Activated naive CD4-positive, alpha-beta T cell treated with anti-CD3 and anti-CD28 coated beads for 36 hours (primary cell): ENCODE measurements around the gene CHRD. TPM values are rescaled to one million over a fixed set of nuclear protein-coding genes. Genes with fewer than 3 reads are reported as not detected.

ENCODE experiments used
- CTCF ChIA-PET: fragments of 350-600 bp; sonication (Branson Sonifier 250); formaldehyde crosslinking; loops from one replicate; lab custom pipeline; 2021; ENCODE audit warnings: antibody characterized with exemption; lab: Charles Lee
- DNase-seq: peaks from one replicate; pipeline ENCODE4 v3.0.0-alpha.2; 2020
- H3K27ac Mint-ChIP-seq: one replicate; pipeline ENCODE4 v1.8.0; 2021; ENCODE audit warnings: mild to moderate bottlenecking, mixed read lengths
- H3K27me3 Mint-ChIP-seq: one replicate; pipeline ENCODE4 v1.8.0; 2021; ENCODE audit warnings: low read depth, mixed read lengths
- H3K36me3 Mint-ChIP-seq: one replicate; pipeline ENCODE4 v1.8.0; 2021; ENCODE audit warnings: low read depth, mixed read lengths
- H3K4me1 Mint-ChIP-seq: one replicate; pipeline ENCODE4 v1.8.0; 2021; ENCODE audit warnings: low read depth, mixed read lengths
- H3K4me3 Mint-ChIP-seq: one replicate; pipeline ENCODE4 v1.8.0; 2021; ENCODE audit warnings: mild to moderate bottlenecking, moderate library complexity, mixed read lengths
- H3K9me3 Mint-ChIP-seq: one replicate; pipeline ENCODE4 v1.8.0; 2021; ENCODE audit warnings: mixed read lengths
- intact Hi-C: fragments of 100-400 bp; cut with micrococcal nuclease; formaldehyde crosslinking; loops from one replicate; pipeline ENCODE4 v1.15.1; 2023
- total RNA-seq, 2 experiments: library from RNA; stranded (reverse); gene quantifications; one replicate each; pipeline ENCODE4 v1.2.3, GENCODE V29; 2021

Gene CHRD
- not detected for total RNA-seq

- peaks cover 6% of the 10 kb centered on the region for H3K4me1 Mint-ChIP-seq
- H3K27me3 Mint-ChIP-seq: peaks cover 35% of the 10 kb centered on the region
- DNase-seq: no peak
- peak within 1 kb of the TSS; percentile 49 for H3K4me3 Mint-ChIP-seq
- CTCF ChIA-PET: no interaction called here
- no peak within 1 kb of the TSS for H3K27ac Mint-ChIP-seq
- intact Hi-C loops: no loop called here
- H3K9me3 Mint-ChIP-seq: no peaks in the 10 kb centered on the region
- no peaks in the 10 kb centered on the region for H3K36me3 Mint-ChIP-seq
Observed at GRCh38 chr3:184379358-184380184, at the start of gene CHRD. TSS of gene CHRD (plus strand) at chr3:184380054. CDS start at chr3:184380319, 265 bp downstream.

- peaks cover 50% of the 10 kb centered on the region for H3K36me3 Mint-ChIP-seq
- H3K9me3 Mint-ChIP-seq: no peaks in the 10 kb centered on the region
- intact Hi-C loops: no loop called here
- peak overlapping the region; percentile 81 for H3K27ac Mint-ChIP-seq
- H3K27me3 Mint-ChIP-seq: no peaks in the 10 kb centered on the region
- no peak overlapping the region for H3K4me3 Mint-ChIP-seq
- CTCF ChIA-PET: interaction anchor here (0.9 kb wide), 1 partner anchor 9 kb away, joined by 3 read pairs; no protein-coding TSS in a partner anchor
- H3K4me1 Mint-ChIP-seq: peaks cover 56% of the 10 kb centered on the region
- DNase-seq: no peak
Observed at GRCh38 chr3:184332370-184333090, 47.3 kb upstream of the CHRD start.

DNA sequence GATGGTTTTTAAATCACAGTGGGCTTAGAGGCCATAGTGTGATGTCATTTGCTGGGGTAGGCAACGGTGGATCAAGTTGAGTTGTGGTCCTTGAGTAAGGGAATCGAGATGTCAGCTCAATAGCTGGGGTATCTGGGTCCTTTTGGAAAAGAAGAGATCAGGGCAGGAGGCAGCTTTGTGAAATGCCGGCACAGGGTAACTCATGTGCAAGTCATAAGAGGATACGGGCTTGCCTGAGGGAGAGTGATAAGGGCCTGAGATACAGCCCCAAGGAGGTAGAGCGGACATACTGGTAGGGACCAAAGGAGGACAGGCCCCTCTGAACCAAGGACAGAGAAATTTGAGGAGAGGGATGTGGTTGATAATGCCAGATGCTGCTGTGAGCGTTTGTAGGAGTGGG is 46.7 kb upstream of the CHRD start:
- Mint-ChIP-seq H3K4me3 (no peak overlapping the region), H3K4me1 (peaks cover 62% of the 10 kb centered on the region), H3K9me3 (no peaks in the 10 kb centered on the region), H3K27ac (peak overlapping the region; percentile 81), H3K36me3 (peaks cover 45% of the 10 kb centered on the region), H3K27me3 (no peaks in the 10 kb centered on the region)
- intact Hi-C loops: no loop called here
- DNase-seq: no peak
- CTCF ChIA-PET: interaction anchor here (0.9 kb wide), 1 partner anchor 9 kb away, joined by 3 read pairs; no protein-coding TSS in a partner anchor

DNA sequence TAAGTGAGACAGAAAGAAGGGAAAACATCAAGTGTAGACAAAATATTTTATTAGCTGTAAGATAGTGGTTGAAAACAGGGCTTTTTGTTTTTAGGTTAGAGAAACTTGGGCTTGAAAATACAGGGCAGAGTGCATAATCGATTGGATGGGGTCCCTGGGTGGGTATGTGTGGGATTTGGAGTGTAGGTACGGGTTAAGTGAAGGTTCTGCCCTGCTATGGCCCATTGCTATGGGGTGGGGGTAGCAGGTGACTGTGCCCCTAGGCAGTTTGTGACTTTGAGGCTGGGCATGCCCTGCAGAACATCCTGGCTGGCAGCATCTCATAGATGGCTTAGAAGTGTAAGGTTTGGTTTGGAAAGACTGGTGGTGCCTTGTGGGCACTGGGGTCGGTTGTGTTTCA is 46.2 kb upstream of the CHRD start:
- intact Hi-C loops: loop anchor here (2.0 kb wide), 1 partner anchor 35 kb away; the partner anchor contains the start of gene PSMD2
- peak overlapping the region; percentile 81 for H3K27ac Mint-ChIP-seq
- H3K36me3 Mint-ChIP-seq: peaks cover 42% of the 10 kb centered on the region
- peaks cover 64% of the 10 kb centered on the region for H3K4me1 Mint-ChIP-seq
- no peak for DNase-seq
- H3K27me3 Mint-ChIP-seq: no peaks in the 10 kb centered on the region
- no peak overlapping the region for H3K4me3 Mint-ChIP-seq
- H3K9me3 Mint-ChIP-seq: no peaks in the 10 kb centered on the region
- CTCF ChIA-PET: interaction anchor here (0.9 kb wide), 1 partner anchor 10 kb away, joined by 3 read pairs; no protein-coding TSS in a partner anchor

GRCh38 chr3:184334470-184335158 is 45.2 kb upstream of the CHRD start:
- H3K36me3 Mint-ChIP-seq: peaks cover 34% of the 10 kb centered on the region
- peaks cover 59% of the 10 kb centered on the region for H3K4me1 Mint-ChIP-seq
- intact Hi-C loops: loop anchor here (1.0 to 2.0 kb wide), 3 partner anchors 20 to 36 kb away; partner anchors contain the start of genes EIF4G1 and PSMD2
- peak overlapping the region; percentile 81 for H3K27ac Mint-ChIP-seq
- CTCF ChIA-PET: no interaction called here
- no peak overlapping the region for H3K4me3 Mint-ChIP-seq
- H3K27me3 Mint-ChIP-seq: no peaks in the 10 kb centered on the region
- H3K9me3 Mint-ChIP-seq: no peaks in the 10 kb centered on the region
- peak; percentile 59 for DNase-seq

DNA sequence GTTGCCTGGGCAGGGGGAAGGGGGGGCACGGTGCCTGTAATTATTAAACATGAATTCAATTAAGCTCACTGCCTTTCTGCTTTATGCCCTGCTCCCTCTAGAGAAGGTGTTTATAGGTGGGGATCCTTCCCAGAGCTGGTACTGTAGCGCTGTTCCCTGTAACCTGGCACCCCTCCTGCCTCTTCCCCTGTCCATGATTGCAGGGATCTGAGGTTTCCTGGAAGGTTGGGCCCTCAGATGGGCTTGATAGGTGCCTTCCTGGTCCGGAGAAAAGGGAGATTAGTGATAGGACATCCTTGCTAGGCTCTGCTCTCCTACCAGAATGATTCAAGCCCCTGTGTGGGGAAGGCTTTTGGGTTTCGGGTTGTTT is 44.6 kb upstream of the CHRD start:
- no peaks in the 10 kb centered on the region for H3K27me3 Mint-ChIP-seq
- H3K36me3 Mint-ChIP-seq: peaks cover 30% of the 10 kb centered on the region
- no peaks in the 10 kb centered on the region for H3K9me3 Mint-ChIP-seq
- CTCF ChIA-PET: interaction anchor here (1.0 kb wide), 2 partner anchors 19 to 87 kb away, joined by 3 read pairs; no protein-coding TSS in a partner anchor
- no peak for DNase-seq
- intact Hi-C loops: loop anchor here (1.0 to 2.0 kb wide), 3 partner anchors 21 to 36 kb away; partner anchors contain the start of genes EIF4G1 and PSMD2
- H3K4me1 Mint-ChIP-seq: peaks cover 58% of the 10 kb centered on the region
- H3K27ac Mint-ChIP-seq: peak overlapping the region; percentile 87
- H3K4me3 Mint-ChIP-seq: peak overlapping the region; percentile 80

DNA sequence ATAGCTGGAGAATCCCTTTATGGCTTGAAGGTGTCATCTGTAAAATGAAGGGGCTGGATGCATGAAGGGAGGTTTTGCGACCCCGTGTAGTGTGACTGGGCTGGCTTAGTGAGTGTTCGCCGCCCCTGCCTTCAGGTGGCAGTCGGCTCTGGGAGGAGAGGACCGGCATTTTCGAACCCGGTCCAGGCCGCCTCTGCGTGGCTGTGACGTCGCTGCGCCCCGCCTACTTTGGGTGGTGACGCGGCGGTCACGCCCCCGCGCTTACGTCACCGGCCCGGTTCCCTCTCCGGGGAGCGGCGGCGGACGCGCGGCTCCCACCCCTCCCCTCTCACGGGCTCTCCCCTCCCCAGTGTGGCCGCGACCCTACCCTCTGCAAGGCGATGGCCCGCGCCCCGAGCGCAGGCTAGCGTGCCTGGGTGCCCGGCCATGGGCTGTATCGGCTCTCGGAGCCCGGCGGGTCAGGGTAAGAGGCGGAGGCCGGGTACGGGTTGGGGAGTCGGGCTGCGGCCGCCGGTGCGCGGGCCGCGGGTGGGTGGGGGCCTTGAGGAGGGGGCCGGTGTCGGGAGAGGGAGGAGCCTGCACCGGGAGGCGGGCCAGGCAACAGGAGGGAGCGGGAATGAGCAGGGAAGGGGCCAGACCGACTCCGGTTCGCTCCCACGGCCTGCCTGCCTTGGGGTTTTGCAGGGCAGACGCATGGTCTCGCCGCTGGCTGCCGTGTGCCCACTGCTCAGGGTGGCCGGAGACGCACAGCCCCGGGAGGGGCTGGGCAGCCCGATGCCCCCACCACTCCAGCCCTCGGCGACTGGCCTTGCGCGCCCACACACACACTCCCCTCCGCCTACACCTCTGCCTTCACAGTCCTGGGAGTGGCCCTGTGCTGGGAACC is 44.0 kb upstream of the CHRD start:
- H3K9me3 Mint-ChIP-seq: no peaks in the 10 kb centered on the region
- peaks cover 28% of the 10 kb centered on the region for H3K36me3 Mint-ChIP-seq
- peak overlapping the region; percentile 80 for H3K4me3 Mint-ChIP-seq
- no peaks in the 10 kb centered on the region for H3K27me3 Mint-ChIP-seq
- peaks cover 62% of the 10 kb centered on the region for H3K4me1 Mint-ChIP-seq
- CTCF ChIA-PET: interaction anchor here (1.0 kb wide), 2 partner anchors 20 to 88 kb away, joined by 3 read pairs; no protein-coding TSS in a partner anchor
- DNase-seq: peak; percentile 85
- peak overlapping the region; percentile 87 for H3K27ac Mint-ChIP-seq
- intact Hi-C loops: loop anchor here (1.0 to 2.0 kb wide), 3 partner anchors 22 to 37 kb away; partner anchors contain the start of genes EIF4G1 and PSMD2

DNA sequence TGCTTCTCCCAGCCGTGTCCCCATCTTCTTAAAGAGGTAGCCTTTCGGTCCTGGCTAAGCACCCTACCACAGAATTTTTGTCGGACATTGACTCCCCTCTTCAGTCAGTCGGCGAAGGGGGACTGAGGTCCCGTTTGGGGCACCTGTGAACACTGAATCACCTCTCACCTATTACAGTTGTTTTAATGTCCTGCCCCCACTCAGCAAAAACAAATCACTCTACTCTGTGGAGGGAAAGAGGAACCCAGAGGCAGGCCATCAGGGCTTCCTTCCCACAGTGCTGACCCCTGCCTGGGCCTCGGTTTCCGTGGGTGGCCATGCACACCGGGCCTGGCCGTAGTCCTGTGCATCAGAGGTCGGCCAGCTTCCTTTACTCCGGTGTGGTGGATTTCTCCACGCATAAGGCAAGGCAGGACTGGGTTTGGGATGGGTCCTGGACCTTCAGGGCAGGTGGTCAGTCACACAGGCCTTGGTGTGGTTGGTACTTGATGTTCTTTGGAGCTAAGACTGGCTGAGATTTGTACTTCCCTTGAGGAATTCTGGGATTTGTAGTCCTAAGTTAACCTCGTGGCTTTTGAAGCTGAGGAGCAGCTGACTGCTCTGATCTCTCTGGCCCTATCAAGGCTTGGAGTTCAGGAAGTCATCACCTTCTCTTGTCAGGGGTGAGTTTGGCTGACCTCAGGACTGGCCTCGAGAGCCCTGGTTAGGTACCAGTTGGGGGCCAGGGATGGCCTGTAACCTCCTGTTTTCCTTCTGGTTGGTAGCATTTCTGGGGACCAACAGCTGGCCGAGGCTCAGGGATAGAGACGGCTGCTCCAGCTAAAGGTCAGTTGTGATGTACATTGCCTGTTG is 43.1 kb upstream of the CHRD start:
- H3K9me3 Mint-ChIP-seq: no peaks in the 10 kb centered on the region
- peak overlapping the region; percentile 80 for H3K4me3 Mint-ChIP-seq
- DNase-seq: no peak
- no peaks in the 10 kb centered on the region for H3K27me3 Mint-ChIP-seq
- H3K27ac Mint-ChIP-seq: peak overlapping the region; percentile 43
- peaks cover 21% of the 10 kb centered on the region for H3K36me3 Mint-ChIP-seq
- intact Hi-C loops: no loop called here
- CTCF ChIA-PET: interaction anchor here (0.8 to 1.8 kb wide), 2 partner anchors 19 to 31 kb away, joined by 3 to 5 read pairs; no protein-coding TSS in a partner anchor
- H3K4me1 Mint-ChIP-seq: peaks cover 58% of the 10 kb centered on the region

GRCh38 chr3:184337399-184337714 is 42.5 kb upstream of the CHRD start, which contains the start of gene FAM131A:
TSS of gene FAM131A (plus strand) at chr3:184337600. CDS start at chr3:184337631, 31 bp downstream.
- Mint-ChIP-seq H3K36me3 (peaks cover 15% of the 10 kb centered on the region), H3K4me1 (peaks cover 52% of the 10 kb centered on the region), H3K27me3 (no peaks in the 10 kb centered on the region), H3K27ac (peak within 1 kb of the TSS; percentile 43), H3K9me3 (no peaks in the 10 kb centered on the region), H3K4me3 (peak within 1 kb of the TSS; percentile 80)
- CTCF ChIA-PET: interaction anchor here (0.8 to 1.8 kb wide), 2 partner anchors 18 to 32 kb away, joined by 3 to 5 read pairs; no protein-coding TSS in a partner anchor
- intact Hi-C loops: no loop called here
- no peak for DNase-seq

GRCh38 chr3:184337981-184338380 is 41.9 kb upstream of the CHRD start:
- Mint-ChIP-seq H3K36me3 (peaks cover 9% of the 10 kb centered on the region), H3K4me1 (peaks cover 46% of the 10 kb centered on the region), H3K27ac (no peak overlapping the region), H3K27me3 (no peaks in the 10 kb centered on the region), H3K4me3 (no peak overlapping the region), H3K9me3 (no peaks in the 10 kb centered on the region)
- CTCF ChIA-PET: interaction anchor here (1.8 to 1.9 kb wide), 2 partner anchors 16 to 17 kb away, joined by 5 read pairs; no protein-coding TSS in a partner anchor
- no peak for DNase-seq
- intact Hi-C loops: no loop called here
